SKM-1 (cell line): ENCODE measurements around the gene STOX2.

Experiments used
- DNase-seq: peaks from one replicate; lab custom pipeline; 2025; ENCODE audit not compliant: unreplicated experiment; lab: John Stamatoyannopoulos, UW

Gene STOX2

DNA sequence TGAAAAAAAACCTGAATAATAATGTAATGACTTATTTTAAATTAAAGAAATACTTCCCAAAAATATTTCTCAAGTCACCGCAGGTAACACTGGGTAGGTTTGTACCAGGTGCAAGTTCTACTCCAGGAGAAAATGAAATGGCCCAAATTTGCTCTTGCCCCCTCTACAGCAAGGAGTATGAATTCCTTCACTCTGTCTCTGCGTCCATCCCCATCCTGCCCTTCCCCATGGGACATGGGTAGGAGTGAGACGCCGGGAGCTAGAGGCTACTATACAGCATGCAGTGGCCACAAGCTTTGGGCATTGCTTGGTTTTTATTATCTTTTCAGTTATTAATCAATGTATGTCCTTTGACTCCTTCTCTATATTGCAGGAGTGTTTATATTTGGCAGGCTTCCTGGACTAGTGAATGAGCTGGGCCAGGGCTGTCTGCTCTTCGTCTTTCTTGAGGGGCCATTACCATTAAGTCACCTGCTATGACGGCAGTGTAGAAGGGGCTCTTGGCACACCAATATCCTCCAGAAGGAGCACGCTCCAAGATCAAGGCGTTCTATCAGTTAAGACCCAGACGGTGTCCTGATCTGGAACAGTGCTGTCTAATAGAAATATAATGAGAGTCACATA is 162.9 kb downstream of the STOX2 start:
- no peak for DNase-seq
